Prostate gland (tissue), 2 donors: Measurements from ENCODE around the gene LRRTM4.

Experiments
- POLR2A ChIP-seq: fragments of 450-650 bp; IDR thresholded peaks from one replicate; pipeline ENCODE4 v1.6.1; 2016; ENCODE audit warnings: antibody characterized with exemption, mild to moderate bottlenecking
- POLR2AphosphoS5 ChIP-seq: sonication (generic); formaldehyde crosslinking; IDR thresholded peaks from one replicate; pipeline ENCODE4 v1.6.1; 2017; ENCODE audit warnings: antibody characterized with exemption
- TF ChIP-seq, protein P1 (sequence below), 4 experiments: fragments of 200-600 bp in 2 of 4; fragments of 450-650 bp in 2 of 4; sonication (generic) in 2 of 4; IDR thresholded peaks; 1 replicate in 3 of 4; 2 replicates in 1 of 4; pipeline ENCODE4 v1.5.1; 2016 to 2019; ENCODE audit warnings: antibody characterized with exemption in 4 of 4, mild to moderate bottlenecking in 2 of 4, moderate library complexity in 2 of 4

DNA sequence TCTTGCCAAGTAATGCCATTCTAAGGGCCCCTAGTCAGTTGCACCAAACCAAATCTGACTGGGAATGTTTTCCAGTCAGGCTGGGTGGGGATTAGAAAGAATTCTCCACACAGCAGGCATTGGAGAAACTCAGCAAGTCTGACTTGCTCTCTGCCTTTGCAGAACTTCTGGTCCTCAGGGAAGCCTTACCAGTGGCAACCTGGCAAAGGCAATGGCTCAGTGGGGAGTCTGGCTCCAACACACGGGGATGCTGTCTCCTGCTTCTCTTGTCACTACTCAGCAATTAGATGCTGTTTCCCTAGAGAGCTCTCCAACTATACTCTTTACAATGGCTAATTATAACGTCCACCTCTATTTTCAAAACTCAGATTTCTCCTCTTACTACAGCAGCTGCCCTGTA is 810.7 kb downstream of the LRRTM4 start:
- TF ChIP-seq POLR2AphosphoS5 (no peak), POLR2A (no peak)
- TF ChIP-seq, protein P1, sequence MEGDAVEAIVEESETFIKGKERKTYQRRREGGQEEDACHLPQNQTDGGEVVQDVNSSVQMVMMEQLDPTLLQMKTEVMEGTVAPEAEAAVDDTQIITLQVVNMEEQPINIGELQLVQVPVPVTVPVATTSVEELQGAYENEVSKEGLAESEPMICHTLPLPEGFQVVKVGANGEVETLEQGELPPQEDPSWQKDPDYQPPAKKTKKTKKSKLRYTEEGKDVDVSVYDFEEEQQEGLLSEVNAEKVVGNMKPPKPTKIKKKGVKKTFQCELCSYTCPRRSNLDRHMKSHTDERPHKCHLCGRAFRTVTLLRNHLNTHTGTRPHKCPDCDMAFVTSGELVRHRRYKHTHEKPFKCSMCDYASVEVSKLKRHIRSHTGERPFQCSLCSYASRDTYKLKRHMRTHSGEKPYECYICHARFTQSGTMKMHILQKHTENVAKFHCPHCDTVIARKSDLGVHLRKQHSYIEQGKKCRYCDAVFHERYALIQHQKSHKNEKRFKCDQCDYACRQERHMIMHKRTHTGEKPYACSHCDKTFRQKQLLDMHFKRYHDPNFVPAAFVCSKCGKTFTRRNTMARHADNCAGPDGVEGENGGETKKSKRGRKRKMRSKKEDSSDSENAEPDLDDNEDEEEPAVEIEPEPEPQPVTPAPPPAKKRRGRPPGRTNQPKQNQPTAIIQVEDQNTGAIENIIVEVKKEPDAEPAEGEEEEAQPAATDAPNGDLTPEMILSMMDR (IDR thresholded peaks at IDR 0.05), result no peak
